COLO668 (cell line): ENCODE results near the gene E2F8.

Experiments used
- DNase-seq: peaks from one replicate; lab custom pipeline; 2025; ENCODE audit not compliant: unreplicated experiment; lab: John Stamatoyannopoulos, UW

Gene E2F8

DNA sequence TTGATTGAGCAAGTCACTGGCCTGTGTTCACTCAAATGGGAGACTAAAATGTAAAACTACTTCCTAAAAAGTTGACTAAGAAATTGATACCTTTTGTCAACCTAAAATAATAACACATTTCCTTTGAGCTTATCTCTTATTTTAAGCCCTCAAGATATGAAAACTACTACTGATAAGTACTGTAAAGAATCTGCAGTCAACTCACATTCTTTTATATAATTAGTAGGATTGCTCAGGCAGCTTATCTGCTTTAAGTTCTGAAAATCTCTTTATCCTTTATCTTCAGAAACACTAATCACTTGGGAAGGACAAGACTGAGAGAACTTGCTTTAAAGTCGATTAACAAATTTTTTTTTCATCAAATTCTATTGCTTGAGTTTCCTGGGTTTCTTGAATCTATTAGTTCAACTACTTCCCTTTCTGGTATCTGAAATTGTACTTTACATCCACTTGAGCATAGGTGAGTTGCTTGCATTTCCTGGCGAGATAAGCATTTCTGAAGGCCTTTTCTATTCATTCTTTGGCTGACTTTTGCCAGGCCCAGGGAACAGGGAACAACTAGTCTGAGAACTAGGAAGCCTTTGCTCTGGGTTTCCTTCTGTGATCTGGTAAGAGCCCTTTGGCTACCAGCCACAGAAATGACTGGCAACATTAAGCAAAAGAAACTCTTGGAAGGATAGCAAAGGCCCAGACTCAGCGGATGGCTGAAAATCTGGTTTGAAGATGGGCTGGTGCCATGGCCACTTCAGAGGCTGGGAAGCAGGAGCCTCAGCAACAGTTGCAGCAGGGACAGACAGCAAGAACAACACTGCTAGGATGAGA is 19.6 kb downstream of the E2F8 start:
- DNase-seq: no peak

DNA sequence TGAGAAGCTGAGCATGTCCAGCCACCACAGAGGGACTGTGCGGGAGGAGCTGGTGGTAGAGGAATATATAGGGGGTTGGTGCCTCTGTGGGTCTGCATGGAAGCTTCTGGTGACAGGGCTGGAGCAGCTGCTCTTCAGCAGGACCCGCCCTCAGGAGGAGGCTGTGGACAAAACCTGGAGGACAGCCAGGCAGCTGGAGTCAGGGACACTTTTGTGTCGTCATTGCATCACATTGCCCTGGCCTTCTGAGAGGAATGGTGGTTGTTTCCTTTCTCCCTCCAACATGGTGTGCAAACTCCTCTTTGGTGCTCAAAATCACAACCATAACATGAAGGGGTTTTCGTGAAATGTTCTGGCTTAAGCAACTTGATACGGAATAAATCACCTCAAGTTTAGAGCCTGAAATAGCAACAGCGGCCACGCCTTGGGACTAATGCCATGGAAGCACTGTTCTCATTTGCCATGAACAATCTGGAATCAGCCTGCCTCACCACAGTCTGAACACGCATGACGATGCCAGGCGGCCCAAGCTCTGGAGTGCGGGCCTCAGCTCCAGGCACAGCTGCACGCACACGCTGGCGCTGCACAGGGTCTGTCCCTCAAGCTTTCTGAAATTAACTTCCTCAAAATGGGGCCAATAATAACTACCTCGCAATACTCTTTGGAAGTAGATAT is 21.8 kb downstream of the E2F8 start:
- peak; percentile 19 for DNase-seq

DNA sequence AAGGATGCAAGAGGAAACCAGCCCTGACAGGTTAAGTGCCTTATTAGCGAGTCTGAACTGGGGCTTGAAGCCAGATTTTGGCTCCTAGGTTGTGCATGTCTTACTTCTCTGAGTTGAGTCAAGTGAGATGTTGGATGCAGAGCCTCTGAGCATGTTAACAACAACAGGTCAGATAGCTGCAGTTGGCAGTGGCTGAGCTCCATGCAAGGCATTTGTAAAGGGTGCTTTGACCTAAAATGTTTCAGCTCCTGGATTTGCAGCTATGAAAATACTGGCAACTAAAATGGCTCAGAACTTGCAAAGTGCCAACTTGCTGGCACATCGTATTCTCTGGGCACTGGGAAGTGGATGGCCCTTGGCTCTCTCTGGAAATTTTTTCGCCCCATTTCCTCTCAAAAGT is 22.5 kb downstream of the E2F8 start:
- DNase-seq: no peak

DNA sequence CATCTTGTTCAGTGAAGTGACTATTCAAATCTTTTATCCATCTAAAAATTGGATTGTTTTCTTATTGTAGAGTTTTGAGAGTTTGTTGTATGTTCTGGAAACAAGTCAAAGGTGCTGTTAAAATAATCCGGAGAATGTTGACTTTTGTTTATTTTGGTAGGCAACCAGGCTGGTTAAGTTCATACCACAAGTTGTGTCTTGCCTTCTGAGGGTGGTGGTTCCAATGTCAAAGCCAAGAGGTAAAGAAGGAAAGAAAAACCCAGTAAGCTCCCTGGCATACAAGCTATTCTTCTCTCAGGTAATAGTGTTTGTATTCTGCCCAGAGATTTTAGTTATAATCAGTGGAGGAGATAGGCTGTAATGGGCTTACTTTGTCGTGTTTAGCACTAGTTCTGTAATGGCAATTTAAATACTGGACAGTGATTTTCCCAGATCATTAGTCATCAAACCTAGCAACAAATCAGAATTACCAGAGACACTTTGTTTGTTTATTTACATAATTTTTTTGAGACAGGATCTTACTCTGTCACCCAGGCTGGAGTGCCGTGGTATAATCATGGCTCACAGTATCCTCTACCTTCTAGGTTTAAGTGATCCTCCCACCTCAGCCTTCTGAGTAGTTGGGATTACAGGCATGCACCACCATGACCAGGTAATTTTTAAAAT is 23.9 kb downstream of the E2F8 start:
- no peak for DNase-seq

DNA sequence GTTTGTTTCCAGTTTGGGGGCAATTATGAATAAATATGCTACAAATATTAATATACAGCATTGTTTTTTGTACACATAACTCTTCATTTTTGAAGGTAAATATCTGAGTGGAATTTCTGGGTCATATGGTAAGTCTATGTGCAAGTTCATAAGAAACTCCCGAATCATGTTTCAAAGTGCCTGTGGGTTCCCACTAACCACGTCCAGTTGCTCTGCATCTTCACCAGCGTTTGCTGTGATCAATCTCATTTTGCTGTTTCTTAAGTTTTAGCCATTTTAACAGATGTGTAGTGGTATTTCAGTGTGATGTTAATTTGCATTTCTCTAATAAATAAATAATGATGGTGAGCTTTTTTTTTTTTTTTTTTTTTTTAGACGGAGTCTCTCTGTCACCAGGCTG is 24.7 kb downstream of the E2F8 start:
- no peak for DNase-seq

DNA sequence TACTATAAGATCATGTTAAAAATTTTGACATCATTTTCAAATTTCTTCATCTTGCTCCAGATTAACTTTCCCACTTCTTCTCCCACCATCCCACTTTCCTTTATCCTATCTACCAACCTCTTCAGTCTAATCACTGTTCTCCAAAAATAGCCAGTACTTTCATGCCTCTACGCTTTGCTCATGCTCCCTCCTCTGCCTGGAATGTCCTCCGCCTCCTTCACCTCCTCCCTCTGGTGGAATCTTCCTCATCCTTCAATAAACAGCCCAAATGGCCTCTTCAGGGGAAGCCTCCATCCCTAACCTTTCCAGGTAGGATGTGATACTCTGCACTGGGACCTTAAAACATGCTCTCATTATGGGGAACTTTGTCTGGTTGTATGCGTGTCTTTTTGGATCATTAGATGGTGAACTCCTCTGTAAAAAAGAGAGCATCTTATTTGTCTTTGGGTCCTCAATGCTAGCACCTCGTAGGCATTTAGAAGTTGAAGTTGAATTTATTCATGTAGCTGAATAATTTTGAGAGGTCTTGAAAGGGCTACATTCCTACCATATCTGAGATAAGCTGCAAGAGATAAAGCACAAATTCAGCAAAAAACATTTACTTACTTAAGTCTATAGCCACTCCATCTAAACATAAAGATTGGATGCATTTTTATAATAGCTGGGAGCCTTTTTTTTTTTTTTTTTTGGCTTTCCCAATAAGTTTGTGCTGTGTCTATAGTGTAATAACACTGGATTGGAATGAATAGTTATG is 31.0 kb downstream of the E2F8 start:
- no peak for DNase-seq

DNA sequence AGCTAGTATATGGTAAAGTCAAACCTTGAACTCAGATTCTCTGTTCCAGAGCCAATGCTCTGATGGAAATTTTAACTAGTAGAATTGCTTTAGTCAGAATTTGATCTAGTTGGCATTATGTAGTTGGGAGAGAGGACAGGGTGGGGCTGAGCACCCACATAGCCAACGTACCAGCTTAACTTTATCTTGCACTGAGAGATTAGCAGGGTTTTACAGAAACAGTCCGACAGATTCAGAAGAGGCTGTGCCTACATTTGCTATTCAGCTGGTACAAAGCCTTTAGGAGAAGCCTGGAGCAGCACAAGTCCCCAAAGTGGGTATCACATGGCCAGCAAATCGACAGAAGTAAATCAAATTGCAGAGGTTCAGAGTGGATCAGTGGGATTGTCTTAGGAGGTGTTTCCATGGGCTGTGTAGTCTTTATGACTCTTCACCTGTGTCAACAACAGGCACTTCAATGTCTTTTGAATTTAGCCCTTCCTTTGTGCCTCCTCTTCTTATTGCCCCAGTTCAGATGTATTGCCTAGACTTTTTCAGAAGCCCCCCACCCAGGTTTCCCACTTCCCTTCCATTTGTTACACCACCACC is 31.7 kb downstream of the E2F8 start:
- DNase-seq: no peak

DNA sequence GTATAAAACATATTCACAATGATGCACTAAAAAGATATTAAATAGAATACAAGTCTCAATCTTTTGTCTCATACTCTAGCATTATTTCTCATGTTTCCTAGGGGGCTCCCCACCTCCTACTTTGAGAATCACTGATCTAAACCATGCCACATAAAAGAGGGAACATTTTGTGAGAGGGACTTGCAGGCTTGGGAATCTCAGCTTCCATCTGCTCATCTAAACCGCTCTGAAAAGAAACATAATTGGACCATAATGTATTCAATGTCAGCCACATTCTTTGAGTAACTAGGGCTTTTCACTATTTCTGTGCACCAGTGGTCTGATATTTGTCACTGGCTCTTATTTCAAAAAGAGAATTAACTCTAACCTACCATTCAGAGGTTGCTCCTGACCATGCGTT is 32.6 kb downstream of the E2F8 start:
- no peak for DNase-seq

DNA sequence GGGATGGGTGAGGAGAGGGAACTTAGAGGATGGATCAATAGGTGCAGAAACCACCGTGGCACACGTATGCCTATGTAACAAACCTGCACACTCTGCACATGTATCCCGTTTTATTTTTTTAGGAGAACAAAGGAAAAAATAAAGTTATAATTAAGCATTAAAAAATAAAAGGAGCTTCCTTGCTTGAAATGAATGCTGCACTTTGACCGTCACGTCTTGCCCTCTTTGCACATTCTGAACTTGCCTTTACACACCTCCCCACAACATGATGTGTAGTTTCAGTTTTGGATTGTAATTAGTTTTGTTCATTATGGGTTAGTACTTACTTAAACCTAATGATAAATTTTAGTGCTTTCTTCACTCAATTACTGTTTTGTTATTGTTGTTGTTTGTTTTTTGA is 35.9 kb downstream of the E2F8 start:
- no peak for DNase-seq

DNA sequence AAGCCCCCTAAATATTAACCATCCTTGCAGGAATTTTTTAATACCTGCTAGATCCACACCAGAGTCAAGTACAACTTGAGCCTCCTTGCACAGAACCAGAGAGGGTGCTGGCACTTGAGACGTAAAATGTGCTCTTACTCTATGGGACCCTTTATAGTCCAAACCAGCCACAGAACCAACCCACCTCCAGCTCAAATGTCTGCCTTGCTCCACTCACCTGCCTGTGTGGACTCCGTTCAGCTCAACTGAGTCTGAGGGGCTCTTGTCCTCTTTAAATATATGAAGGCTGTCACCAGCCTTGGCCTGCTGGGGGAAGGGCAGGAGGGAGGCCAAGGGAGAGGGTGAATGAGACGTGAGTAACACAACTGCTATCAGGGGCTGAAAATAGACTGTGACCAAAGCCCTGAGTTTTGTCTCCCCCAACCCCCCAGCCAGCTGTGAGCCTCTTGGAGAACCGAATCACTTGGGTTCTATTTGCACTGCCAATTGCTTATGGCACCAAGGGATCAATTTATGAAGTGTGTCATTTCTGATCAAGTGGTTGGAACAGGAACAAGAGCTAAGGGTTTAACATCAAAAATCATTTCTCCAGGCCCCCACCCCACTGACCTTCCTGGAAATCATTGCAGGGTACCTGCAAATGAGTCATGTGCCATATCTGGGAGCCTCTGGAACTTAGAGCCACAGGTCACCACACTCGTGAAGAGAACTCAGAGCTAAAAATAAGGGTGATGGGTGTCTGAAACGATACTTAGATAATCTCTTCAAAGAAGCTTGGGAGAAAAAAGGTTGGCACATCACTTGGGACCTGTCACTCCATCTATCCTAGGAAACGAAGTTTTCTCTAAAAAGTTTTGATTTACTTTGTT is 38.8 kb downstream of the E2F8 start, which contains the start of gene CSRP3:
Gene CSRP3, minus strand, starts transcription at position 247 of the 869 bp plus-strand sequence. CDS start 9,535 bp downstream, outside the sequence.
- no peak for DNase-seq

DNA sequence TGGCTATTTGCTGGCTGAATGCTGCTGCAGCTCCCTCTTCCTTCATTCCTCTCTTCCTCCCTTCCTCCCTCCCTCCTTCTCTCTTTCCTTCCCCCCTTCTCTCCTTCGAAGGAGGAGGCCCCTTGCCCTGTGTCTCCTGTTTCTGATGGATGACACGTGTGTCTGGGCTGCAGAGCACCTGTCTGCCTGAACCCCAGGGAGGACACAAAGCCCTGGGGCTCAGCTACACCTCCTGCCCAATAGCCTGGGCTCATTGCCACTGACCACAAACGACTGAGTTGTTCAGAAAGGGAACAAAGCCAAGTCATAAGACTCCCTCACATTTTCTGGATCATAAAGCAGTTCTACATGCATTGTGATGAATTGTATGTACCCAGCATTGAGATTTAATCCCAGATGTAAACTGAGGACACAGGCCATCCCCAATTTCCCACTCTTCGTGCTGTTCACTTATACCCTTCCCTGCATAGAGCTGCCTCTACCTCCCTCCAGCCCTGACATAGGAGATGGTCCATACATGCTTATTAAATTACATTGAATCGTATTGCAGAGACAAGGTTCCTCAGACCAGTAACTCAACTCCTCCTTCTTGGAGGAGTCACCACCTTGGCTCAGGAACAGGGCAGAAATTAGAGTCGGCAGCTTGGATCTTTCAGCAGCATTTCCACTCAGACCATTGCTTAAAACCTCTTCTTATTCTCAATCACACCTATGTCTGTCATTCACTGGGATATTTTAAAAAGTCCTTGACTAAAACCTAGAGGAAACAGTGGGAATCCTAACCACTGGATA is 40.1 kb downstream of the E2F8 start:
- DNase-seq: no peak

DNA sequence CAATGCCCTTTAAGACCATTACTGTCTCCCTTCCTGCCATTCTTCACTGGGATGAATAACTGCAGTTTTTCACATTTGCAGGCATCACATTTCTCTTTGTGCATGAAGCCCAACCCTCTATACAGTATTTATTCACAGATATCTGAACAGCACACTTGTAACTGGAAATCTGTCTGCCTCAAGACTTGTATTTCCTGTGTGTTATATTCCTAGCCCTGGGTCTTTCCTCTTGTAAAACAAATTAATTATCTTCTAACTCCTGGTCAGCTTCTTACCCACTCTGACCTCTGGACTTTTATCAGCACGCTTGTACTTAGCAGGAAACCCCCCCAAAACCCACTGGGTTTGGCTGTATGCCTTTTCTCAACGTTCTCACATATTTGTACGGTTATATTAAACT is 41.0 kb downstream of the E2F8 start:
- DNase-seq: no peak

DNA sequence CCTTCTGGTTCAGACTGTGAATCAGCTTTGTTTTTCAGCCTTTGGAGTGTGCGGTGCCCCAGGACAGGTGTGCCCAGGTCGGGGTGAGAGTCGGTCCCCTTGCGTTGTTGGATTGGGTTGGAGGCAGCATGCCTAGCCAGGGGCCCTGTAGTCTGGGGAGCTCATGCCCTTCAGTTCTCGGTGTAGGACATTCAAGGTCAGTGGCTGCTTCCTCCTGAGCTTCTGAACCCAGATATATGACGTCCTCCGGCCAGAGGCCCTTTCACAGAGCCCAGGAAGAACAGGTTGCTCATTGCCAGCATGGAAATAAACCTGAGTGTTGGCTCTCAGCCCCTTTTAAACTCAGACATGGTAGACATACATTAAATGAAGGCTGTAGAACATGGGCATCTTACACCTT is 41.7 kb downstream of the E2F8 start:
- no peak for DNase-seq

DNA sequence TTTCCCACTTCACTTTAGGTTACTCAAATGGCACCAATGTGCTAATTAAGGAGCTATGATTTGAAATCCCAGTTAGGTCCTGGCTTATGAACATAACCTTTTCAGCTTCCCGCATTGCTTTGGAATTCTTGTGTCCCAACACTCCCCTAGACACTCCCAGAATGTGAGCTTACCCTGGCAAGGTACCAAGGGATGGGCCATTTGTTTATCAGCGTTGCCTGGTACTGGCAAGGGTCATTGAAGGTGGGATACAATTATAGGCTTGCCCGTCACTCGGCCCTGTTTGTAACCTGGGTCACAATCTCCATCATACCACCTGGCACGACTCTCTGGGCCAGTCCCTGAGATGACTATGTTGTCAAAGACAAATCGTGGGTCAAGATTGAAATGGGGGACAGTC is 44.3 kb downstream of the E2F8 start:
- DNase-seq: no peak

DNA sequence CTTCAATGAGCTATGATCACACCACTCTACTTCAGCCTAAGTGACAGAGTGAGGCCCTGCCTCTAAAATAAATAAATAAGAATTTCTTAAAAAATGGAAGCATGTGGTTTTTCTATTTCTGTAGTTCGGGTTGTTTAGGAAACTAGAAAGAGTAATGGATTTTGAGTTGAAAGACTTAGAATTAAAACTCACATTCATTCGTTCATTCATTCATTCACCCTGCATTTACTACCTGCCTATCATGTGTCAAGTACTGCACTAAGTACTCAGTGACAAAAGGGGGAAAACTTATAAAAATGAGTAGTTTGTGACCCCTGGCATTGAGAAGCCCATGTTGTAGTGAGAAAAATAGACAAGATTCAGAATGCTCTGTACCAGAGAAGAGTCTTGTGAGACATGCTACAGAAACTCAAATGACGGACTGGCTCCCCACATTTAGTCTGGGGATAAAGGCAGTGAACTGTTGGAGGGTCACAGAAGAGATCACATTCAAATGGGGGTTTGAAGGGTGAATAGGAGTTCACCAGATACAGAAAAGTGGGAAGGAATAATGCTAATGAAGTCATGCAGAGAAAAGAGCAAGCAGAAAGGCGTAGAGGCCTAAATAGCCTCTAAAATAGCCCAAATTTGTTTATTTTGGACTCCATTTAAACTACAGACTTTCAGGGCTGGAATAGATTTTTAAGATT is 46.0 kb downstream of the E2F8 start:
- no peak for DNase-seq

DNA sequence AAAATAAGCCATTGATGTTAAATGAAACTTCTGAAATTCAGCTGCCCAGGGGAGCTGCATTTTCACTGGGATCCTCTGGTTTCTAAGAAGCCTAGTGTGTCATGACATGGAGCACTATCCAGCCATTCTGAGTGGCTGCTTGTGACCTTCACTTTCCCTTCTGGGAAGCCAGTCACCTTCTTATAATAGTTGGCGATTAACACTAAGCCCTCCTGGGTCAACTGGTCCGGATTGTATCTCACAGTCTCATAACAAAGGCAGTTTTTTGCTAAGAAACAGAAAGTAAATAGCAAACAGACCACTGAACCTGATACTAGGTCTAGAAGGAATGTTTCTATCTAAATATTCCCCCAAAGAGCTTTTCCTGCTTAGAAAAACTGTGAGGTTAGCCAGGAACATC is 46.8 kb downstream of the E2F8 start:
- no peak for DNase-seq

DNA sequence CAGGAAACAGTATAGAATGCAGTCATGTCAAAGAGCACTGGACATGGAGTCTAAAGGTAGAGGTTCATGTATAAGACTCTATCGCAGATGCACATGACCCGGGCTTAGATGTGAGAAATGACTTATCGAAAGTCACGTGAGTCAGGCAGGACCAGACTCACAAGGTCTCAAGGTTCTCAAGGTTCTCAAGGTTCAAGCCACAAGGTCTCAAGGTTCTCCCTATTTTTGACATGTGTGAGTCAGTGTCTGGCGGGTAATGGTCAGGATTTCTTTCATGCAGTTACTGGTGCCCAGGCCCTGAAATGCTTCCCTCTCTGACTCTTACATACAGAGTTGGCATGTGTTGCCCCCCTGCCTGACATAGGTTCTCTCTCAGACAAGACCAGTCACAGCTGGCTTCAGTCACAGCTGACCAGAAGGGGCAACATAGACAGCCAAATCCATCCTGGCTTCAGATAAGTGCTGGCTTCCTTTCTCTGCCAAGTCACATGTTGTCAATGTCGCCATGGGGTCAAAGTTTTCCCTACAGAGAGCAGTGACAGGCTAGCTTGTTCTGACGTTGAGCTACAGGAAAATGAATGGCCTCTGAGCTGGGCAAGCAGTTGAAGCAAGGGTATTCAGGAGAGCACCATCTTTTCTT is 49.1 kb downstream of the E2F8 start:
- DNase-seq: no peak

DNA sequence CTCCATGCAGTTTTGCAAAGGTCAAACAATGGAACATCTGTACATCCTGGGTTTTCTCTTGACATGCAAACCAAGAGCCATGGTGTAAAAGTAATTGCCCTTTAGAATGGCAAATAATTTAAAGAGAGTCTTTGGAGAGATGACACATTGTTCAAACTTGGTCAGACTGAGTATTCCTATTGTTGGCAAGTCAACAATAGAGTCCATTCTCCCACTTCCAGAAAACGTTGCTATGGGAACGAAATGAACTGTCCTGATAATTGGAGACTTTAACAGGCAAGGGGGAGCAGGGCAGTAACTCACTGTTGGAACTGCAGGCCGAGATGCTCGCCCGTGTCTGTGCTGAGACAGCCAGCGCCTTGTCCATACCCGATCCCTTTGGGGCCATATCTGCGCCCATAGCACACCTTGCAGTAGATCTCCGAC is 52.9 kb downstream of the E2F8 start:
- no peak for DNase-seq
